ENCODE measurements around the gene LRRC49.

GRCh38 chr15:71071529-71071928, 178.9 kb downstream of the LRRC49 start:
- no peak for TF ChIP-seq POLR2A (IDR thresholded peaks at IDR 0.05)
- no peak for TF ChIP-seq CTCF (IDR thresholded peaks at IDR 0.05)

Data from upper lobe of left lung (tissue), 4 donors.